Measurements from ENCODE around the gene ASB2.

ASB2 gene

GRCh38 chr14:93963692-93964091 lies 12.7 kb downstream of the ASB2 start:
- no peak for DNase-seq (ENCODE audit: low read depth in 2 of 2)

GRCh38 chr14:93962701-93963601 lies 13.4 kb downstream of the ASB2 start:
- DNase-seq (ENCODE audit: low read depth in 2 of 2), result no peak

- no peak for DNase-seq (ENCODE audit: low read depth in 2 of 2)
Observed at GRCh38 chr14:93961620-93962019, 14.8 kb downstream of the ASB2 start.

GRCh38 chr14:93960774-93961438 lies 15.5 kb downstream of the ASB2 start:
- no peak for DNase-seq (ENCODE audit: low read depth in 2 of 2)

- DNase-seq (ENCODE audit: low read depth in 2 of 2), result no peak
Observed at GRCh38 chr14:93960108-93960475, 16.3 kb downstream of the ASB2 start.

- DNase-seq (ENCODE audit: low read depth in 2 of 2), result peak; percentile 76 to 82
Observed at GRCh38 chr14:93959239-93960107, 16.9 kb downstream of the ASB2 start.

GRCh38 chr14:93958567-93959238 lies 17.7 kb downstream of the ASB2 start:
- no peak for DNase-seq (ENCODE audit: low read depth in 2 of 2)

GRCh38 chr14:93957751-93958566 lies 18.4 kb downstream of the ASB2 start:
- no peak for DNase-seq (ENCODE audit: low read depth in 2 of 2)

GRCh38 chr14:93957333-93957710 lies 19.0 kb downstream of the ASB2 start:
- DNase-seq (ENCODE audit: low read depth in 2 of 2), result no peak

GRCh38 chr14:93956514-93957332 lies 19.6 kb downstream of the ASB2 start:
- no peak for DNase-seq (ENCODE audit: low read depth in 2 of 2)

- no peak for DNase-seq (ENCODE audit: low read depth in 2 of 2)
Observed at GRCh38 chr14:93955850-93956481, 20.4 kb downstream of the ASB2 start.

GRCh38 chr14:93954900-93955849 lies 21.2 kb downstream of the ASB2 start:
- no peak for DNase-seq (ENCODE audit: low read depth in 2 of 2)

GRCh38 chr14:93954516-93954830 lies 21.9 kb downstream of the ASB2 start:
- no peak for DNase-seq (ENCODE audit: low read depth in 2 of 2)

- DNase-seq (ENCODE audit: low read depth in 2 of 2), result no peak
Observed at GRCh38 chr14:93953739-93954515, 22.4 kb downstream of the ASB2 start.

GRCh38 chr14:93953263-93953662 lies 23.1 kb downstream of the ASB2 start:
- DNase-seq (ENCODE audit: low read depth in 2 of 2), result no peak

- no peak for DNase-seq (ENCODE audit: low read depth in 2 of 2)
Observed at GRCh38 chr14:93952829-93953228, 23.5 kb downstream of the ASB2 start.

- DNase-seq (ENCODE audit: low read depth in 2 of 2), result no peak
Observed at GRCh38 chr14:93951635-93952540, 24.5 kb downstream of the ASB2 start.

Measured in stimulated activated CD4-positive, alpha-beta T cell treated with anti-CD3 and anti-CD28 coated beads, Interleukin-1b, Interleukin-23, amount 100 ng/mL, for 1 hour (primary cell).